CD14-positive monocyte (primary cell): ENCODE data around the gene USP34. TPM values are rescaled to one million over a fixed set of nuclear protein-coding genes. Genes with fewer than 3 reads are reported as not detected.

Experiments
- DNase-seq, 3 donors: peaks; one replicate each; pipeline ENCODE4 v3.0.0-alpha.2; 2011 to 2022
- H2AFZ ChIP-seq: 2 replicates; pipeline ENCODE4 v1.6.0; 2012; ENCODE audit warnings: mild to moderate bottlenecking, low read depth, low read length, inconsistent platforms; ENCODE audit not compliant: insufficient read depth, poor library complexity, severe bottlenecking
- H3K27ac ChIP-seq, 2 donors: 1 replicate in 1 of 2; 2 replicates in 1 of 2; pipeline ENCODE4 v1.5.1; 2012 to 2013; ENCODE audit warnings: low read length in 2 of 2, control low read depth in 1 of 2, inconsistent platforms in 1 of 2, low read depth in 1 of 2, mild to moderate bottlenecking in 1 of 2
- H3K27me3 ChIP-seq, 2 donors: one replicate each; pipeline versions ENCODE4 v1.6.0 to v1.6.1; 2011 to 2013; ENCODE audit warnings: low read length in 2 of 2; ENCODE audit not compliant: control insufficient read depth in 2 of 2, insufficient read depth in 2 of 2
- H3K36me3 ChIP-seq, 2 donors: replicated peaks in 1 of 2; 1 replicate in 1 of 2; 2 replicates in 1 of 2; pipeline versions ENCODE4 v1.5.1 to v1.6.1; 2012 to 2013; ENCODE audit warnings: low read length in 2 of 2, control low read depth in 1 of 2, inconsistent platforms in 1 of 2, mild to moderate bottlenecking in 1 of 2; ENCODE audit not compliant: insufficient read depth in 2 of 2, control insufficient read depth in 1 of 2
- H3K4me1 ChIP-seq, 2 donors: 1 replicate in 1 of 2; 2 replicates in 1 of 2; pipeline versions ENCODE4 v1.5.1 to v1.6.1; 2012 to 2013; ENCODE audit warnings: low read length in 2 of 2, control low read depth in 1 of 2, inconsistent platforms in 1 of 2, mild to moderate bottlenecking in 1 of 2, moderate library complexity in 1 of 2; ENCODE audit not compliant: insufficient read depth in 2 of 2, control insufficient read depth in 1 of 2
- H3K4me2 ChIP-seq: replicated peaks from 2 replicates; pipeline ENCODE3; 2012; ENCODE audit warnings: low read length, moderate library complexity, mild to moderate bottlenecking; ENCODE audit not compliant: poor library complexity, severe bottlenecking; ENCODE audit errors: extremely low read depth
- H3K4me3 ChIP-seq, 3 experiments: fragments of 200-600 bp in 1 of 3; sonication (generic) in 1 of 3; replicated peaks in 1 of 3; 1 replicate in 2 of 3; 2 replicates in 1 of 3; pipeline ENCODE4 v1.5.1; 2011 to 2013; ENCODE audit warnings: low read length in 3 of 3, mild to moderate bottlenecking in 3 of 3, control low read depth in 2 of 3, low read depth in 2 of 3, inconsistent platforms in 1 of 3, moderate library complexity in 1 of 3
- H3K79me2 ChIP-seq: 2 replicates; pipeline ENCODE4 v1.6.0; 2012; ENCODE audit warnings: mild to moderate bottlenecking, control low read depth, inconsistent platforms, low read length, moderate library complexity; ENCODE audit not compliant: insufficient read depth
- H3K9ac ChIP-seq: 2 replicates; pipeline ENCODE4 v1.6.0; 2017; ENCODE audit warnings: low read length, mild to moderate bottlenecking; ENCODE audit not compliant: insufficient read depth, poor library complexity, severe bottlenecking
- H3K9me3 ChIP-seq, 2 donors: replicated peaks in 1 of 2; 1 replicate in 1 of 2; 2 replicates in 1 of 2; pipeline versions ENCODE4 v1.5.1 to v1.6.1; 2012 to 2013; ENCODE audit warnings: low read length in 2 of 2, control low read depth in 1 of 2; ENCODE audit not compliant: control insufficient read depth in 1 of 2, insufficient read depth in 1 of 2
- H4K20me1 ChIP-seq: 2 replicates; pipeline ENCODE4 v1.6.0; 2012; ENCODE audit warnings: mild to moderate bottlenecking, low read length, control low read depth, moderate library complexity; ENCODE audit not compliant: insufficient read depth
- H3K27ac Mint-ChIP-seq, 7 donors: one replicate each; pipeline ENCODE4 v1.8.0; 2020; ENCODE audit warnings: mild to moderate bottlenecking in 7 of 7, mixed read lengths in 7 of 7, moderate library complexity in 6 of 7, inconsistent platforms in 2 of 7
- H3K27me3 Mint-ChIP-seq, 3 donors: one replicate each; pipeline ENCODE4 v1.8.0; 2021 to 2022; ENCODE audit warnings: low read depth in 3 of 3, mild to moderate bottlenecking in 3 of 3, mixed read lengths in 3 of 3, moderate library complexity in 3 of 3, inconsistent platforms in 1 of 3
- H3K36me3 Mint-ChIP-seq, 2 donors: one replicate each; pipeline ENCODE4 v1.8.0; 2020; ENCODE audit warnings: mixed read lengths in 2 of 2, inconsistent platforms in 1 of 2, mild to moderate bottlenecking in 1 of 2
- H3K4me1 Mint-ChIP-seq: one replicate; pipeline ENCODE4 v1.8.0; 2020; ENCODE audit warnings: mild to moderate bottlenecking, mixed read lengths
- H3K4me3 Mint-ChIP-seq, 2 donors: one replicate each; pipeline ENCODE4 v1.8.0; 2020; ENCODE audit warnings: mild to moderate bottlenecking in 2 of 2, mixed read lengths in 2 of 2, moderate library complexity in 1 of 2
- H3K9me3 Mint-ChIP-seq, 7 donors: one replicate each; pipeline ENCODE4 v1.8.0; 2020 to 2022; ENCODE audit warnings: mixed read lengths in 7 of 7, mild to moderate bottlenecking in 6 of 7, moderate library complexity in 6 of 7, inconsistent platforms in 2 of 7
- CTCF ChIP-seq: fragments of 200-600 bp; IDR thresholded peaks from one replicate; pipeline ENCODE4 v1.8.0; 2022; ENCODE audit warnings: antibody characterized with exemption, mild to moderate bottlenecking
- WGBS: methylation state at CpG from one replicate; pipeline ENCODE4 v1.1.5; 2013; ENCODE audit warnings: missing lambda C conversion rate; ENCODE audit not compliant: insufficient coverage; 5-methylcytosine and 5-hydroxymethylcytosine counted together
- intact Hi-C, 2 donors: fragments of 100-400 bp; cut with micrococcal nuclease; formaldehyde crosslinking; loops; one replicate each; pipeline versions ENCODE4 v1.15.0 to v1.15.1; 2023
- polyA plus RNA-seq, 3 donors: library from polyadenylated mRNA; depleted of rRNA in 1 of 3; unstranded in 2 of 3; stranded (reverse) in 1 of 3; fragments of 300-500 nt in 2 of 3; fragments of >200 nt in 1 of 3; fragmentation: Illumina TruSeq in 2 of 3; gene quantifications; 1 replicate in 2 of 3; 2 replicates in 1 of 3; pipeline ENCODE4 v1.2.3, GENCODE V29; 2012 to 2021

Gene USP34
- polyA plus RNA-seq, 3 donors: 2.8 to 47.2 (median 5.9) TPM

GRCh38 chr2:61172671-61173070 lies 298.2 kb downstream of the USP34 start:
- Mint-ChIP-seq H3K27me3 (peaks cover 8 to 11% (median 10%) of the 10 kb centered on the region in 3 donors), H3K27ac (no peak overlapping the region), H3K4me3 (no peak overlapping the region), H3K36me3 (peaks cover 2 to 7% of the 10 kb centered on the region in 2 donors), H3K9me3 (peaks cover 0 to 4% (median 0%) of the 10 kb centered on the region in 7 donors), H3K4me1 (peaks cover 17% of the 10 kb centered on the region)
- H3K4me1 ChIP-seq: peaks cover 14 to 24% of the 10 kb centered on the region in 2 donors
- intact Hi-C loops: no loop called here
- no peaks in the 10 kb centered on the region for H4K20me1 ChIP-seq
- no peaks in the 10 kb centered on the region for H3K9me3 ChIP-seq
- H3K27me3 ChIP-seq: no peaks in the 10 kb centered on the region
- no peak for DNase-seq
- H3K27ac ChIP-seq: no peak overlapping the region
- no peak overlapping the region for H3K4me2 ChIP-seq
- H2AFZ ChIP-seq: no peak overlapping the region
- H3K4me3 ChIP-seq: no peak overlapping the region
- H3K79me2 ChIP-seq: peaks cover 3% of the 10 kb centered on the region
- no peaks in the 10 kb centered on the region for H3K36me3 ChIP-seq
- no peak for TF ChIP-seq CTCF
- 91% methylated on average over 1 of the region's 1 CpG for WGBS
- no peak overlapping the region for H3K9ac ChIP-seq

- intact Hi-C loops: no loop called here
- no peak overlapping the region for H2AFZ ChIP-seq
- no peak overlapping the region for H3K4me3 ChIP-seq
- H3K27me3 ChIP-seq: no peaks in the 10 kb centered on the region
- H3K9me3 Mint-ChIP-seq: peaks cover 0 to 4% (median 0%) of the 10 kb centered on the region in 7 donors
- H3K4me1 Mint-ChIP-seq: peaks cover 13% of the 10 kb centered on the region
- no peak overlapping the region for H3K4me3 Mint-ChIP-seq
- H3K27me3 Mint-ChIP-seq: no peaks in the 10 kb centered on the region
- H3K9ac ChIP-seq: no peak overlapping the region
- no peaks in the 10 kb centered on the region for H3K9me3 ChIP-seq
- H3K4me2 ChIP-seq: no peak overlapping the region
- no peaks in the 10 kb centered on the region for H3K79me2 ChIP-seq
- 100% methylated on average over 8 of the region's 10 CpGs for WGBS
- peaks cover 0 to 6% of the 10 kb centered on the region in 2 donors for H3K36me3 ChIP-seq
- TF ChIP-seq CTCF: no peak
- DNase-seq: no peak
- H4K20me1 ChIP-seq: no peaks in the 10 kb centered on the region
- H3K4me1 ChIP-seq: peaks cover 7 to 15% of the 10 kb centered on the region in 2 donors
- peaks cover 33 to 44% of the 10 kb centered on the region in 2 donors for H3K36me3 Mint-ChIP-seq
- no peak overlapping the region for H3K27ac ChIP-seq
- H3K27ac Mint-ChIP-seq: no peak overlapping the region
Measured at GRCh38 chr2:61167579-61167978, 303.3 kb downstream of the USP34 start.
